Forelimb muscle (tissue), 1 donor: Measurements from ENCODE around the gene MAGI1. TPM values are rescaled to one million over a fixed set of nuclear protein-coding genes. Genes with fewer than 3 reads are reported as not detected.

Experiments
- DNase-seq: peaks from one replicate; pipeline ENCODE4 v3.0.0-alpha.2; 2013; ENCODE audit warnings: low read depth
- polyA plus RNA-seq: library from polyadenylated mRNA; unstranded; fragments of 120-200 nt; gene quantifications from one replicate; pipeline ENCODE4 v1.2.1, GENCODE V29; 2013; ENCODE audit not compliant: insufficient read length

Gene MAGI1
- polyA plus RNA-seq, 1 donor: 12.3 TPM

- no peak for DNase-seq
Observed at GRCh38 chr3:65807225-65807624, 231.5 kb downstream of the MAGI1 start.

DNA sequence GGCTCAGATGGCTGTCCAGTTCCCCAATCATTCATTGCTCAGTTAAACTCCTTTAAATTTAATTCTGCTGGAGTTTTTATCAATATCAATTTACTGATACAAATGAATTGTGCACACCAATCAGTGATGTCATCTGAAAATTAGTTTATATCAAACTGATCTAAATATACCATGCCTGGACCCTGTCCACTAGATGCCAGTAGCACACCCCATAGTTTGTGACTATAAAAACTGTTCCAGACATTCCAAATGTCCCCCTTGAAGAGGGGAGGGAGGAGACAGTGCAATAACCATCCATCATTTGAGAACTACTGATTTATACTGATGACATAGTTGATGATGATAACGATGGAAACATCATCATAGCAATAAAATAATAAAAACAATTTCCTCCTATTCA, 232.1 kb downstream of the MAGI1 start:
- no peak for DNase-seq

DNA sequence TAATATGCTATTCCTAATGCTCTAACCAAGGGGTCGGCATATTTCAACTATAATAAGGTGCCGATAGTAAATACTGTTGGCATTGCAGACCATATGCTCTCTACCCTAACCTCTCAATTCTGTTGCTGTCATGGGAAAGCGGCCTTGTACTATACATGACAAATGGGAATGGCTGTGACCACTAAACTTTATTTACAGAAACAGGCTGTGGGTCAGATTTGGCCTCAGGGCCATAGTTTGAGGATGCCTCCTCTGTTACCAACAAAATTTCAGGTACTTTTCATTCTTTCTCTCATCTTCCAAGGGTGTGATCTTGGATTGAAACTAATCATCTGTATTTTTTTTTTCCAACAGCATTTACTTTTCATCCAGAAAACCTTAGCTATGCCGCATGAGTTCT, 242.0 kb downstream of the MAGI1 start:
- no peak for DNase-seq

DNA sequence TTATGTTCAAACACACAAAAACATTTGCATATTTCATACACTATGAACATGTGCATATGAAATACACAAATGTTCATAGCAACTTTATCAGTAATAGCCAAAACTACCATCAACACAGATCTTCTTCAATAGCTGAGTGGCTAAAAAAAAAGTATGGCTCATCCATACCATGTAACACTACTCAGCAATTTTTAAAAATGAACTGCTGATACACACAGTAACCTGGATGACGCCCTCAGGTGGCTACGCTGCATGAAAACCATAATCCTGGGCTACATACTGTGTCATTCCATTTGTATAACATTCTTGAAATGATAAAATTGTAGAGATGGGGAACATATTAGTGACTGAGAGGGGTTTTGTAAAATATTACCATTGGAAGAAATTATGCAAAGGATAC, 243.6 kb downstream of the MAGI1 start:
- no peak for DNase-seq

DNA sequence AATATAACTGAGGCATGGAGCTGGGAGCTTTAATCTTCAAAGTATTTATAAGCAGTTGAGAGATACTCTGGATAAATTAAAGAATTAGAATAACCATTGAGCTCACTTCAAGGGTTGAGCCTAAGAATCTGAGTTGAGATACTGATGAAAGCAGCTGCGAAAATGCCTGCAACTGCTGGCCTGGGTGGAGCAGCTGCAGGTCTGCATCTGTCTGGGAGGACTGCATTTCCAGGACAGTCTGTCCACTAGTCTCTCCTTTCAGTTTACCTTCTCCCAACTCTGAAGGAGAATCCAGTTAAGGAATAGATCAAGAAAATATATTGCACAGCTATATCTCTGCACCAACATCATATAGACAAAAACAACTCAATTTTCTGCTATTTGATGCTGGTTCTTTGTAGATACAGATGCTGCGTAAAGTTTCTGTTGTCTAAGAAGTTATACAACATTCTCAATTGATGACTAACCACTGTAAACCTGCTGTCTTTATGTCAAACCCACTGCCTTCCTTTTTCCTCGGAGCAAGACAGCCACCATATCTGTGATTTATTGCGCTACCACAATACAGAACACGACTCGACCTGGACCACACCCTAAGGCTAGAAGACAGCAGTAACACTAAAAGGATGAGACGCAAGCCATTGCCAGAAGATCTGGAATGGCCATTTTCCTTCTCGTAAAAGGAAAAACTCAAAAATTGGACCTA, 245.1 kb downstream of the MAGI1 start:
- no peak for DNase-seq

- no peak for DNase-seq
Observed at GRCh38 chr3:65788461-65788860, 250.3 kb downstream of the MAGI1 start.

GRCh38 chr3:65787827-65788226, 250.9 kb downstream of the MAGI1 start:
- DNase-seq: no peak

DNA sequence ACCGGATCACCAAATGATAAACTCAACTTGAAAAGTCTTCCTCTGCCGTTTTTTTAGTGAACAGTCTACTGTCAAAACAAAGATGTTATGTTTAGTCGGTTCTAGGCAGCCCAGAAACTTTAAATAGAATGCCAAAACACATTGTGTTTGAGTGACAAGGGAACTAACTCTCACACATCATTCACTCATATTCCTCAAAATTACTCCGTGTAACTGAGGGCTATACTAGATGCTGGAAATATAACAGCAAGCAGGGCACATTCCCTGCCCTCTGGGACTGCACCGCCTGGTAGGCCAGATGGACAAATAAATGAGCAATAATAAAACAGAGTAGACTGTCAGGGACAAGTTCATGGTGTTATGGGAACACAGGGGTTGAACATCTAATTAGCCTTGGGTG, 251.4 kb downstream of the MAGI1 start:
- DNase-seq: no peak

GRCh38 chr3:65786890-65787289, 251.8 kb downstream of the MAGI1 start:
- no peak for DNase-seq

DNA sequence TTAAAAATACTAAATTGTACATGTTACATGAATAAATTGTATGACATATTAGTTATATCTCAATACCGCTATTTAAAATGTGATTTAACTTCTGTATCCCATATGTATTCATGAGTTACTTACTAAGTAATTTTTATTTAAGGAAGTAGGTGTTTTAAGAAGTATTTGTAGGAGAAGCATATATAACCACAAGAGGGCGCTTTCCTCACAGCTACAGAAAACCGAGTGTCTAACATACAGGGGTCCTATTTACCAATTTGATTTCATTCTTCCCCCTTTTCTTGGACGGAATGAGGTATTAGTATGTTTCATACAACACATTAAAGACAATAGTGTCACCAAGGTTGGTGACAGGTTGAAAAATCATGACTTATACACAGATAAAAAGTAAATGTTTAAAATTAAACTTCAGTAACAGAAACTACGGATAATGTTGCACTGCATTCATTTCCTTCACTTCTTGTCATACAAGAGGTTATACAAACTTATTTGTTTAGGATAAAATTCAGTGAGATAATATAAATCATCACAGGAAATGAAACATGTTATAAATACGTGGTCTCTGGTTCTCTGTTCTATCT, 253.6 kb downstream of the MAGI1 start:
- DNase-seq: peak; percentile 28

- DNase-seq: no peak
Observed at GRCh38 chr3:65783117-65783516, 255.6 kb downstream of the MAGI1 start.

DNA sequence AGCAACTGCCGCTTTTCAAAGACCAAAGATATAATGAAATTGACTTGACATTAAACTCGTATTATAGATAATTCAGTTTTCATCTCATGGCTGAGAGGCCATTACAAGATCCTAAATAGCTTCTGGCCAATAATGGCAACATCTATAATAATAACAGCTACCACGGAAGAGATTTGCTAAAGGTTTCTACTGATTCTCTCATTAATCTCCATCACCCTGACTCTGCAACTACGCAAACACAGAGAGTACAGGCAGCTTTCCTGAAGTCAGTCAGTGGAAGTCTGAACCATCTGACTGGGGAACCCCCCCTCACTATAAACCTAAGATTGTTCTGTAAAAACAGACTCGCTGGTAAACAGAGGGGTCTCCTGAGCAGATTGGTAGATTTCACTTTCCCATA, 257.1 kb downstream of the MAGI1 start:
- DNase-seq: no peak

DNA sequence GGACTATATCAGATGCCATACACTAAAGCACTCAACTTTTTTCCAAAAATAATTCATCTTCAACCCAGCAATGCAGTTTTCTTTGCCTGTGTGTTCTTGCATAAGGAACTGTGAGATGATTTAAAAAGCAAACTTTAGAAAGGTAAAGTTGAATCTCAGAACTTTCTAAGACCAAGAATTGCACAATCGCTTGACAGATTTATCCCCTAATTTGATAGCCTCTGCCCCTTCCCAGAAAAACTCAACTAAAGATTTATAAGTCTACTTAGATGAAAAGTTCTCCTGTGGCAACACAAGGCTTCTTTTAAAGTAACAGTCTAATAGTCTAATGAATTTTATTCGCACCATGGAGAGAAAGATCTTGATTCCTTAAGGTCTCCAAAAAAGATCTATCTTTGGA, 259.3 kb downstream of the MAGI1 start:
- DNase-seq: no peak

GRCh38 chr3:65778968-65779367, 259.8 kb downstream of the MAGI1 start:
- DNase-seq: no peak

DNA sequence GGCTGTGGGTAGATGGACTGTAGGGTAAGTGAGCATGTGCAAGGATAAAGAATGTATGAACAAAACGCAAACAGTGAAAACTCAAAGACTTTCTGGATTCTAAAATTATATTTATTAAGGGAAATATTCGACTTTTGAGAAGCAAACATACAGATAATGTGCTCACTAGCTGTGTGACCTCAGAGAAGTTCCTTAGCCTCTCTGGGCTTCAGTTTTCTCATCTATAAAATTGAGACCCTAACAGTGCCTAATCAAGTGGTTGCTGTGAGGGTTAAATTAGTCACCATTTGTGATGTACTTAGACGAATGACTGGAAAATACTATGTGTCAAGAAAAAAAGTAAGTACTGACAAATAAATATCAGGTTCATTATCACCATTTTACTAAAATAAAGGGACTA, 261.7 kb downstream of the MAGI1 start:
- no peak for DNase-seq

GRCh38 chr3:65776494-65776893, 262.2 kb downstream of the MAGI1 start:
- DNase-seq: no peak

- no peak for DNase-seq
Observed at GRCh38 chr3:65776081-65776480, 262.6 kb downstream of the MAGI1 start.

GRCh38 chr3:65772758-65773157, 266.0 kb downstream of the MAGI1 start:
- no peak for DNase-seq

- no peak for DNase-seq
Observed at GRCh38 chr3:65767551-65767950, 271.2 kb downstream of the MAGI1 start.

GRCh38 chr3:65762235-65762580, 276.5 kb downstream of the MAGI1 start:
- DNase-seq: no peak

GRCh38 chr3:65761446-65762234, 277.1 kb downstream of the MAGI1 start:
- no peak for DNase-seq

GRCh38 chr3:65758876-65759598, 279.7 kb downstream of the MAGI1 start:
- no peak for DNase-seq
